Measurements from ENCODE around the gene GUCY1A2.
"Not testable (repeated sequence)": the region's sequence is repeated elsewhere in the genome, so short reads cannot be mapped to it uniquely, and the experiment has no call there.

The GUCY1A2 gene

DNA sequence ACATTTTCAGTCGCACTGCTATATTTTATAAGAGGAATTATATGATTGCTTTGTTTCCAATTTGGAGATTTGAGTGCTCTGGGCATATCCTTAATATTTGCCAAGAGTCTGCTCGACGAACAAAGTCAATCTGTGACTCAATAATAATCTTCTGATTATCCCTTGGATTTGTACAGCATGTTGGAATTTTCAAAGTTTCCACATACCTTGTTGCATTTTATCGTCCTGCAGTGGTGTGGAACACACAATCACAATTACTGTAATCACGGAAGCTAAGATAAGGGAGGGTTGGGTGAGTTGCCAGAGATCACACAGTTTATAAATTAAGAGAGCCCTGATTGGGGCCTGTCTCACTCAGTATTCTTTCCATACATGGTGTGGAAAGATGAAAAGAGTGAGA, 189.3 kb downstream of the GUCY1A2 start:
- no peak for DNase-seq

DNA sequence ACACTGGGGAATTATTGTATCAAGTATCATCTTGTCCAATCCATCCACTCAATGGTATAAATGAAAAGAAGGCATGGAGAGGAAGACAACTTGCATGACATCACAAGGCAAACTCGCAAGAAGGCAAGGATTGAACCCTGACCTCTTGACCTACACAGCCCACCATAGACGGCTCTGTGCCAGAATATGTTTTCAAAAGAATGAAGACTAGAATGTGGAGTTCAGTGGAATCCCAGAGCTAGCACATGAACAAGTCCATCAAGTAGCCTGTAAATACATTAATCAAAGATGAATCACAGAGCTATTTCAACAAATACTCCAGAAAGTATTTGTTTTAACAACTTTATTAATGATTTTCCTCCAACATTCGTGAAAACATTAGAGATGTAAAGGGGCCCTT, 189.7 kb downstream of the GUCY1A2 start:
- DNase-seq: no peak

DNA sequence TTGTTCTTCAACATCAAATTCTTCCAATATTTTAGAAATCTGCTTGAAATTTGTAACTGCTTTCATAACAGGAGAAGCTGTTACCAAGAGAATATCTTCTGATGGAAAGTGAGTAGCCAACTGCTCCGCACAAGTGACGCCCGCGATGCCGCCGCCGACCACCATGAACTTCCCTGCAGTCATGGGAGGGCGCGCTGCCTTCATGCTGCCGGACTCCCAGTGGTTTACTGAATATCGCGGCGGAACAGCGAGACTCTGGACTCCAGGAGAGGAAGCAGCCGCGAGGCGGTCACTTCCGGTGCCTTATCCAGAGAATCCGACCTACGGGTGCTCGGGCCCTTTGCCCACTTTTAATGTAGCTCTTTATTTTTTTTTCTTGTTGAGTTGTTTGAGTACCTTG, 190.6 kb downstream of the GUCY1A2 start:
- no peak for DNase-seq

DNA sequence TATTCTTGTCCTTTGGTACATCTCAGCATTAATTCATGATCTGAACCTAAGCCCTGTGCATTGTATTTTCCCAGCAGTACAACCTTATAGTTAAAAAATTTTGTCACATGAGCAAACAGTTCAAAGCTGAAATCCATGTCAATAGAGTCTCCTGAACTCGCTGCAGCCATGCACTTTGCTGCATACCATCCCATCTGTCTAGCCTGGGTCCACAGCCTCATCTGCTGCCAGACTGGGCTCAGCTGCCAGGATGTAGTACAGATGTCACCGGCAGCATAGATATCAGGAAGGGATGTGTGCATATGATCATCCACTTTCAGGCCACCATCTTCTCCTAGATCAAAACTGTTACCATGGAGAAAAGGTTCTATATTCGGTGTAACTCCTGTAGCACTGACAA, 191.7 kb downstream of the GUCY1A2 start:
- DNase-seq: not testable (repeated sequence)

- DNase-seq: no peak
Measured at GRCh38 chr11:106821826-106822225, 196.4 kb downstream of the GUCY1A2 start.

- DNase-seq: no peak
Measured at GRCh38 chr11:106821291-106821690, 197.0 kb downstream of the GUCY1A2 start.

- DNase-seq: no peak
Measured at GRCh38 chr11:106818443-106818842, 199.8 kb downstream of the GUCY1A2 start.

DNA sequence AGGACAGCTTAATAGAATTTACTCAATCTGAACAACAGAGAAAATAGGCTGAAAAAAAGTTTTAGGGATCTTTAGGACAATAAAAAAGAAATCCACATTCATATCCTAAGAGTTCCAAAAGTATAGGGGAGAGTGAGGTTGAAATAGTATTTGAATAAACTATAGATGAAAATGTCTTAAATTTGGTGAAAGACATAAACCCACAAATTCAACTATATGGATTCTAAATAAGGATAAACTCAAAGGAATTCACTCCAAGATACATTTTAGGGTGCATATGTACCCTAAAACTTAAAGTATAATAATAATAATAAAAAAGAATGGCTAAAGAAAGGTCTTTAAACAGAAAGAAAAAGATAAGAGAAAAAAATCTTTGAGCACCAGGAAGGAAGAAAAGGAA, 203.1 kb downstream of the GUCY1A2 start:
- no peak for DNase-seq

GRCh38 chr11:106813806-106814205, 204.5 kb downstream of the GUCY1A2 start:
- DNase-seq: no peak

- no peak for DNase-seq
Measured at GRCh38 chr11:106794058-106794457, 224.2 kb downstream of the GUCY1A2 start.

DNA sequence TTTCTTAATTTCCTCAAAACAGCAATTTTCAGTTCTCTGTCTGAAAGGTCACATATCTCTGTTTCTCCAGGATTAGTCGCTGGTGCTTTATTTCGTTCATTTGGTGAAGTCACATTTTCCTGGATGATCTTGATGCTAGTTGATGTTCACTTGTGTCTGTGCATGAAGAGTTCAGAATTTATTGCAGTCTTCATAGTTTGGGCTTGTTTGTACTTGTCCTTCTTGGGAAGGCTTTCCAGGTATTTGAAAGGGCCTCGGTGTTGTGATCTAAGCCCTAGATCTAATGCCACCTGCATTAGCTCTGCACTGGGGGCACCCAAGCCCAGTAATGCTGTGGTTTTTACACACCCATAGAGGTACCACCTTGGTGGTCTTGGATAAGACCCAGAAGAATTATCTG, 228.9 kb downstream of the GUCY1A2 start:
- no peak for DNase-seq

- no peak for DNase-seq
Measured at GRCh38 chr11:106787454-106787853, 230.8 kb downstream of the GUCY1A2 start.

GRCh38 chr11:106785913-106786650, 232.2 kb downstream of the GUCY1A2 start:
- DNase-seq: peak; percentile 10

DNA sequence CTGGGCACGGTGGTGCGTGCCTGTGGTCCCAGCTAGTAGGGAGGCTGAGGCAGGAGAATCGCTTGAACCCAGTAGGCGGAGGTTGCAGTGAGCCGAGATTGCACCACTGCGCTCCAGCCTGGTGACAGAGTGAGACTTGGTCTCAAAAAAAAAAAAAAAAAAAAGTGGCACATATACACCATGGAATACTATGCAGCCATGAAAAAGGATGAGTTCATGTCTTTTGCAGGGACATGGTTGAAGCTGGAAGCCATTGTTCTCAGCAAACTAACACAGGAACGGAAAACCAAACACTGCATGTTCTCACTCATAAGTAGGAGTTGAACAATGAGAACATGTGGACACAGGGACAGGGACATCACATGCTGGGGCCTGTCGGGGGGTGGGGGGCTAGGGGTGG, 241.0 kb downstream of the GUCY1A2 start:
- DNase-seq: not testable (repeated sequence)

GRCh38 chr11:106770489-106771085, 247.7 kb downstream of the GUCY1A2 start:
- DNase-seq: peak; percentile 26

DNA sequence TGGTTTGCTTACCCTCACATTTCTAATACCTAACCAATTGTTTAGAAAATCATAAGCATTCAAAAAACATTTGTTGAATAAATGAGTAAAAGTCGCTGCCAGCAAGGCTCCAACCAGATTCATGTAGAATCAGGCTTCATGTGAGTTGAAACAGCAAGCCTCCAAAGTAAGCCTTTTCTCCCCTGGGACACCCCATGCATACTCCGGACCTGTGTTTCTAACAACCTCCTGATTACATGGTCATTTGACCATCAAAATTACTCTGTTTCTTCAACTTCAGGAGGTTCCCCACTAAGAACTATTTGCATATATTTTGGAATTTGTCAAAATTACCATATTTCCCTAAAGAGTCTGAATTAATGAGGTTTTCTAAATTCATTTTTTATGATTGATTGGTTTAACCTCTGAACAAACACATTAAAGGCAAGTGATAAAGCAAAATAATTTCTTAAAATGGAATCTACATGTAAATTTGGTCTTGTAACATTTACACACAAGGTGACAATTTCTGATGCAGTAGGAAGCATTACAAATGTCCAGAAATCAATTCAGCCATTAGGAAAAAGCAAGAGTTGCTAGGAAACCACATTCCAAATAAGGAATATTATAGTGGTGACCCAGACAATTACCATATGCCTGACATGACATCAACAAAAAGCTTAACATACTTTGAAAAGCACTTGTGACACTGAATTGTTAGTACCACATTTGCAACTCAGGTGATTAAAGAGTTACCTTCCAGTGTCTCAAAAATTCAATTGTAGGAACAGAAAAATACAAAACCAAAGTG, 252.6 kb downstream of the GUCY1A2 start:
- DNase-seq: no peak

DNA sequence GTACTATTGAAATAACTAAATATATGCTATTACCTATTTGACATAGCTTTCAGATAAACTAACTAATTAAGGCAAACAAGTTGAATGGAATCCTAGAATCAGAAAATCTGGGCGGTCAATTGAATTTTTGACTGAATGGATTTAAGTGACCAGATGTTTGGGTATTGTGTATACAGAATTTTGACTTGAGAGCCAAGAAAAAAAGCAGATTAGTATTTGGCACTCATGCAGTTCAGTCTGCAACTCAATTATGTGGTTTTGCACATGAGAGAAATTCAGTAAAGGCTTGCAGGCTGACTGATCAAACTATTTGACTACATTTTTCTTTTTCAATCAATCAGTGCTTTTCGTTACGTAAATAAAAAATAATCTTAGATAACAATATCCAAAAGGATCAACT, 254.8 kb downstream of the GUCY1A2 start:
- DNase-seq: no peak

GRCh38 chr11:106761745-106762144, 256.5 kb downstream of the GUCY1A2 start:
- DNase-seq: no peak

DNA sequence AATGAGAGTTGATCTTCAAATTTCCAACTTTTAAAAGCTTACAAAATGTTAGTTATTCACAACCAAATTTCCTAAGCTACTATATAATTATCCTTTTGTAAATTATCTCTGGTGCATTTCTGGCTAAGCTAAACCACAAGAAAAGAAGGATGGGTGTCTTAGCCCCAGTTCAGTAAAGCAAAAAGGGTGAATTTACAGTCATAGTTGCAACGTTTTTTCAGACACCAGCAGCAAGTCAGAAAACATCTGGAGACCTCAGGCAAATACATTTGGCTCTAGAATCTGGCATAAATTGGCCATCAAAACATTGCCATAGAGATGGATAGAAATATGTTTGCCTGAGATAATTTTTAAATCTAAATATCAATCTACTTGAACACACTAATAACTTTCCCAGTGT, 257.0 kb downstream of the GUCY1A2 start:
- DNase-seq: no peak

DNA sequence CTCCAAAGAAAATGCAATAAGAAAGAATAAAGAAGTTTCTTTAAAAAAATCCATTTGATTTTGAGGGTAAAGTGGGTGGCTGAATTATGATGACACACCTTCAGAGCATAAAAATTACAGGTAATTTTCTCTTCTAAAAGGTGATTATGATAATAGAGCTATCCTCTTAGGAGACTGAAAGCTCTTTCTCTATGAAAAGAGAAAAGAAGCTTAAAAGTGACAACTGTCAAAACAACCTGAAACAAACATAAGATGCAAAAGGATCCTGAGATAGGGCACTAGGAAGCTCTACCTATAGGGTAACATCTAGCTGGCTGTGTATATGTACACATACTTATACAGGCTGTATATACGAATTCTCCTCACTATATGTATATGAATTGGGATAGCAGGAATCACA, 270.2 kb downstream of the GUCY1A2 start:
- DNase-seq: no peak

- no peak for DNase-seq
Measured at GRCh38 chr11:106745941-106746340, 272.3 kb downstream of the GUCY1A2 start.

DNA sequence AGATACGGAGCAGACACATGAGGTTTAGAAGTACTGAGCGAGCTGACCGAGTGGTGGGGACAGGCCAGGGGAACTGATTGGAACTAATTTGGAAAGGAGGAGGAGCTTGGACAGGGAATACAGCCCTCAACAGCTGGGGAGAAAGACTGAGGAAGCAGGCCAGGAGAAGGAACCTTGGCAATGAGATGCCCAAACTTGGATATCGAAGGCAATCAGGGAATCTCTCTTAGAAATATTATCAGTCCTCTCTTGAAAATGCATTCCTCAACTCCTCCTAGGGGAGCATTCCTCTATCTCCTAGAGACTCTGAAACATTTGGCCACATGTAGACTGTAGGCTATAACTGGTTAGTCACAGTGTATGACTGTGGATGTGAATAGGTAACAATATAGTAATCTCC, 284.6 kb downstream of the GUCY1A2 start:
- no peak for DNase-seq

GRCh38 chr11:106728859-106729258, 289.4 kb downstream of the GUCY1A2 start:
- no peak for DNase-seq

DNA sequence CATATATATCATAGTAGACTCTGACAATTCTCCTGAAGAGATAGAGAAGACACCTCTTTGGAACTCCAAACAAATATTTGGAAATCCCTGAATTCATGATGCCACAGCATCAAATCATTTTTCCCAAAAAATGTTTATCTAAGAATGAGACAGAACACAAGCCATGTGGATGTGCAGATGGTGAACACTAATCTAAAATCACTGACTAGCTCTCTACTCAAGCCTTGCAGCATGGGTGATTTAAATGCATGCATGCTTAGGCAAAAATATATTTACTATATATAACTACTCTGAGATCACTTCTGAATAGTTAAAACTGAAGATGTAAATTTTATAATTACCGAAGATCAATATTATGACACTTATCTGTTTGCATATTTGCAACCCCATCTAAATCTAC, 289.9 kb downstream of the GUCY1A2 start:
- DNase-seq: no peak

All from HCEC 1CT (cell line).